AG09309 (cell line): ENCODE measurements around the gene ATAD5.

ENCODE experiments used
- DNase-seq: peaks from one replicate; pipeline ENCODE4 v3.0.0-alpha.2; 2010; ENCODE audit warnings: low read depth
- H3K4me3 ChIP-seq: 2 replicates; pipeline ENCODE4 v1.5.1; 2011; ENCODE audit warnings: mild to moderate bottlenecking, low read depth, low read length, moderate library complexity; ENCODE audit not compliant: control insufficient read depth
- CTCF ChIP-seq: IDR thresholded peaks from 2 replicates; pipeline ENCODE4 v1.5.1; 2011; ENCODE audit warnings: mild to moderate bottlenecking, low read depth, low read length, inconsistent platforms; ENCODE audit not compliant: insufficient read depth, control insufficient read depth; ENCODE audit errors: missing control alignments

The ATAD5 gene

DNA sequence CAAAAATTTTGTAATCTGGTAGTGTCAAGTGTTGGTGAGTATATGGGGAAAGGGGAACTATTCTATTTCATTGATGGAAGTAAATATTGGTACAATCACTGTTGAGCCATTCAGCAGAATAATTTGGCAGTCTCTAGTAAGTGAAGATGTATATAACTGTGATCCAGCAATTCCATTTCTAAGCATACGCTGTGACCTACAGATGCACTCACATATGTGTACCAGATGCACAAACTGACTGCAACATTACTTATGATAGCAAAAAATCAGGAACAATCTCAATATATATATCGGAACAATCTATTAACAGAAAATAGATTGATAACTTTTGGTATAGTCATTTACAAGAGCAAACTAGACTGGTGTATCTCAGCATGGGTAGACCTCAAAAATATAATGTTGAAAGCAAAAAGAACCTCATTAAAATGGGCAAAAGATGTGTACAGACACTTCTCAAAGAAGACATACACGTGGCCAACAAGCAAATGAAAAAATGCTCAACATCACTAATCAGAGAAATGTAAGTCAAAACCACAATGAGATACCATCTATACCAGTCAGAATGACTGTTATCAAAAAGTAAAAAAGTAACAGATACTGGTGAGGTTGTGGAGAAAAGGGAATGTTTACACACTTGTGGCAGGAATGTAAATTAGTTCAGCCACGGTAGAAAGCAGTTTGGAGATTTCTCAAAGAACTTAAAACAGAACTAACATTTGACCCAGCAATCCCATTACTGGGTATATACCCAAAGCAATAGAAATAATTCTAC is 110.7 kb downstream of the ATAD5 start:
- no peak overlapping the region for H3K4me3 ChIP-seq
- TF ChIP-seq CTCF, result no peak
- DNase-seq, result no peak
